NT2/D1 (cell line): ENCODE data around the gene ERC2.

Experiments
- DNase-seq: peaks from one replicate; pipeline ENCODE4 v3.0.0-alpha.2; 2011; ENCODE audit warnings: low read depth, low spot score
- H3K27me3 ChIP-seq: 2 replicates; pipeline ENCODE4 v1.6.0; 2011; ENCODE audit warnings: mild to moderate bottlenecking; ENCODE audit not compliant: insufficient read length, insufficient read depth
- H3K36me3 ChIP-seq: 2 replicates; pipeline ENCODE4 v1.6.1; 2011; ENCODE audit warnings: mild to moderate bottlenecking, low read length, mixed read lengths; ENCODE audit not compliant: insufficient read depth, insufficient read length
- H3K4me1 ChIP-seq: 2 replicates; pipeline ENCODE4 v1.5.1; 2011; ENCODE audit not compliant: insufficient read depth, insufficient read length
- H3K4me3 ChIP-seq: 2 replicates; pipeline ENCODE4 v1.5.1; 2011; ENCODE audit warnings: low read depth; ENCODE audit not compliant: insufficient read length
- H3K9ac ChIP-seq: 2 replicates; pipeline ENCODE4 v1.6.0; 2011; ENCODE audit warnings: low read depth; ENCODE audit not compliant: insufficient read length
- H3K9me3 ChIP-seq: 2 replicates; pipeline ENCODE4 v1.5.1; 2011; ENCODE audit warnings: mild to moderate bottlenecking, low read length; ENCODE audit not compliant: insufficient read depth
- SUZ12 ChIP-seq: IDR thresholded peaks from 2 replicates; pipeline ENCODE4 v1.6.1; 2011; ENCODE audit not compliant: insufficient read length, insufficient read depth; ENCODE audit errors: extremely low read depth
- YY1 ChIP-seq: IDR thresholded peaks from 2 replicates; pipeline ENCODE4 v1.6.1; 2011; ENCODE audit not compliant: insufficient read length, insufficient read depth
- ZNF274 ChIP-seq: IDR thresholded peaks from 2 replicates; pipeline ENCODE4 v1.6.1; 2011; ENCODE audit warnings: mild to moderate bottlenecking, low read depth, low read length

Gene ERC2

DNA sequence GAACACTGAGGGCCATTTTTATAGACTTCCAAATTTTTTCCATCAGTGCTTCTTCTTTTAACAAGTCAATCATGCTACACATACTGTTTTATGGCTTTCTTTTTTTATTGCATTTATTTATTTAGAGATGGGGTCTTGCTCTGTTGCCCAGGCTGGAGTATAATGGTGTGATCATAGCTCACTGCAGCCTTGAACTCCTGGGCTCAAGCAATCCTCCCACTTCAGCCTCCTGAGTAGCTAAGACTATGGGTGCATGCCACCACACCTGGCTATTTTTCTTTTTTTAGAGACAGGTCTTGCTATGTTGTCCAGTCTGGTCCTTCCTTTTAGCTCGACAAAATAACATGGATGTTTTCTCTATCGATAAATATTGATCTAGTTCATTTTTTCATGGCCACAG lies 555.4 kb downstream of the ERC2 start:
- TF ChIP-seq ZNF274 (no peak), SUZ12 (no peak), YY1 (no peak)
- DNase-seq, result no peak
- H3K9ac ChIP-seq, result no peak overlapping the region
- no peaks in the 10 kb centered on the region for H3K9me3 ChIP-seq
- H3K4me1 ChIP-seq, result no peaks in the 10 kb centered on the region
- no peaks in the 10 kb centered on the region for H3K27me3 ChIP-seq
- no peak overlapping the region for H3K4me3 ChIP-seq
- no peaks in the 10 kb centered on the region for H3K36me3 ChIP-seq

GRCh38 chr3:55911266-55911665 lies 557.0 kb downstream of the ERC2 start:
- no peak for TF ChIP-seq ZNF274
- TF ChIP-seq SUZ12, result no peak
- TF ChIP-seq YY1, result no peak
- Histone ChIP-seq H3K4me1 (no peaks in the 10 kb centered on the region), H3K9ac (no peak overlapping the region), H3K4me3 (no peak overlapping the region), H3K27me3 (no peaks in the 10 kb centered on the region), H3K9me3 (no peaks in the 10 kb centered on the region), H3K36me3 (no peaks in the 10 kb centered on the region)
- DNase-seq, result no peak

DNA sequence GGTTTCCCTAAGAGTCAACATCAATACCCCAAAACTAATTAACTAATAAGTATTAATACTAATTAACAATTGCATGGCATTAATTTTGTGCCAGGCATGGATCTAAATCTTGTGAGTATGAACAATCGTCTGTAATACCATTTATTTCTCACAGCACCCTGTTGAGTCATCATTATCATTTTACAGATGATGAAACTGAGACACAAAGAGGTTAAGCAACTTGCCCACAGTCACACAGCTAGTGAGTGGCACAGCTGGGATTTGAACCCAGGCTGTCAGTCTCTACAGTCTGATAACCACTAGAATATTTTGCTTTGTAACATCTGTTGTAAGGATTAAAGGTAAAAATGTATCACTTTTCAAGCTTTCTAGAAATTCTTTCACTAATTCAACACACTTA lies 557.7 kb downstream of the ERC2 start:
- no peaks in the 10 kb centered on the region for H3K36me3 ChIP-seq
- DNase-seq, result no peak
- H3K27me3 ChIP-seq, result no peaks in the 10 kb centered on the region
- H3K4me1 ChIP-seq, result no peaks in the 10 kb centered on the region
- H3K9ac ChIP-seq, result no peak overlapping the region
- TF ChIP-seq SUZ12 (no peak), YY1 (no peak), ZNF274 (no peak)
- no peak overlapping the region for H3K4me3 ChIP-seq
- H3K9me3 ChIP-seq, result no peaks in the 10 kb centered on the region

- Histone ChIP-seq H3K9me3 (no peaks in the 10 kb centered on the region), H3K9ac (no peak overlapping the region), H3K4me1 (no peaks in the 10 kb centered on the region), H3K36me3 (no peaks in the 10 kb centered on the region), H3K4me3 (no peak overlapping the region), H3K27me3 (no peaks in the 10 kb centered on the region)
- TF ChIP-seq YY1 (no peak), SUZ12 (no peak), ZNF274 (no peak)
- DNase-seq, result no peak
Observed at GRCh38 chr3:55909373-55909772, 558.9 kb downstream of the ERC2 start.

DNA sequence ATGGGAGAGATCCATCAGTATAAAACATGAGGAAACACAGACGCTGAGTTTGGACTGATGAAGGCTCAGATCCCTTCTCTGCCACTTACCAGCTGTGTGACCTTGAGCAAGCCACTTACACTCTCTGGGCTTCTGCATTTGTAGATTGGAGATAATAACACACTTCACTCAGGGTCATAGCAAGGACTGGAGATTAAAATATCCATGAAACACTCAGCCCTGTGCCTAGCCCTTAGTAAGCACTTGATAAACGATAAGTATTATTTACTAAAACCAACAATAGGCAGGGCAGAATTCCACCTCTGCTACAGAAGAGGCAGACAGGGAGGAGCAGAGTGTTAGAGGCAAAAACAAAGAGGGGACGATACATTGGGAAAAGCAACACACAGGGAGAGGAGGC lies 560.7 kb downstream of the ERC2 start:
- no peak for TF ChIP-seq SUZ12
- no peak for TF ChIP-seq ZNF274
- no peak for TF ChIP-seq YY1
- Histone ChIP-seq H3K9ac (no peak overlapping the region), H3K27me3 (no peaks in the 10 kb centered on the region), H3K9me3 (no peaks in the 10 kb centered on the region), H3K36me3 (no peaks in the 10 kb centered on the region), H3K4me3 (no peak overlapping the region), H3K4me1 (no peaks in the 10 kb centered on the region)
- DNase-seq, result no peak

DNA sequence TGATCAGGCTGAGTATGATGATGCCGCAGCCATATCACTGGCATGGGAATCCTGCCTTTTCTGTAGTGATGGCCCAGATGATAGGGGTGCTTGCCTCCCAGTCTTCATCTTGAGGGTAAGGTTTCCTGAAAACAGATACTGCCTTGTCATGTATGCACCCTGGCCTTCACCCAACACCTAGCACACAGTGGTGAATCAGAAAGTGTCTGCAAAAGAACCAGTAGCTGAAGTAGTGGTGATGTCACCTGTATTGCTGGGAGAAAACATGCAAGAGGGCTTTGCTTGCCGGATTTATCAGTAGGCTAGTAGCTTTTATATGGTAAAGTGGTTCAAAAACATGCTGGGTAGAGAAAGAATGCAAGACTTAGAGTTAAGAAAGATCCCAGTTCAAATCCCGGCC lies 561.4 kb downstream of the ERC2 start:
- no peaks in the 10 kb centered on the region for H3K4me1 ChIP-seq
- no peaks in the 10 kb centered on the region for H3K36me3 ChIP-seq
- no peak overlapping the region for H3K9ac ChIP-seq
- H3K9me3 ChIP-seq, result no peaks in the 10 kb centered on the region
- no peak for DNase-seq
- TF ChIP-seq YY1 (no peak), SUZ12 (no peak), ZNF274 (no peak)
- H3K27me3 ChIP-seq, result no peaks in the 10 kb centered on the region
- no peak overlapping the region for H3K4me3 ChIP-seq

GRCh38 chr3:55904716-55905115 lies 563.6 kb downstream of the ERC2 start:
- no peak for DNase-seq
- TF ChIP-seq ZNF274, result no peak
- no peak for TF ChIP-seq YY1
- no peak for TF ChIP-seq SUZ12
- no peaks in the 10 kb centered on the region for H3K9me3 ChIP-seq

DNA sequence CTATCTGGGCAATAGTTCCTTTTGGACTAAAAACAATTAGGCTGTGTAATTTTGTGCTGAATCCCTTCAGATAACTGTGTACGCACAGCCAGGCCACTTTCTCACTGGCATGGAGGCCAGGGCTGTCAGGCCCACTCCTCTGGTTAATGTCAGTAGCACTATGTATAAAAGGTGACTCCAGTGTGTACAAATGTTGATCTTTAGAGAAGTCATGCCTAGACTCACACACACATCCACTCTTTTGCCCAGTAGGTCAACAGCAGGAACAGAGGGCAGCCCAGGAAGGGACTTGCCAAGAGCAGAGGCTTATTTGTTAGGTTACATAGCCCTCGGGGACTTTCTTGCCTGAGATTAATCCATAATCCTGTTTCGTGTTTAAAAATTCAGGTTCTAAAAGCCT lies 564.6 kb downstream of the ERC2 start:
- Histone ChIP-seq H3K9ac (no peak overlapping the region), H3K9me3 (no peaks in the 10 kb centered on the region), H3K4me1 (no peaks in the 10 kb centered on the region), H3K27me3 (no peaks in the 10 kb centered on the region), H3K4me3 (no peak overlapping the region), H3K36me3 (no peaks in the 10 kb centered on the region)
- no peak for TF ChIP-seq ZNF274
- TF ChIP-seq SUZ12, result no peak
- no peak for TF ChIP-seq YY1
- DNase-seq, result no peak

More at GRCh38 chr3:55904716-55905115, 563.6 kb downstream of the ERC2 start:
- no peaks in the 10 kb centered on the region for H3K36me3 ChIP-seq
- no peaks in the 10 kb centered on the region for H3K27me3 ChIP-seq
- no peak overlapping the region for H3K4me3 ChIP-seq
- H3K9ac ChIP-seq, result no peak overlapping the region
- no peaks in the 10 kb centered on the region for H3K4me1 ChIP-seq
